HL-60 (cell line): ENCODE measurements around the gene SPTBN1.
"Not testable (repeated sequence)": the region's sequence is repeated elsewhere in the genome, so short reads cannot be mapped to it uniquely, and the experiment has no call there.

Experiments
- DNase-seq, 2 experiments: peaks; one replicate each; pipeline ENCODE4 v3.0.0-alpha.2; 2010 to 2020; ENCODE audit warnings: low read depth in 1 of 2, low spot score in 1 of 2
- H3K27ac ChIP-seq: fragments of 250-450 bp; sonication (Bioruptor Pico); replicated peaks from 2 replicates; pipeline ENCODE4 v1.5.1; 2020; ENCODE audit warnings: mild to moderate bottlenecking, moderate library complexity
- H3K27me3 ChIP-seq: fragments of 250-450 bp; sonication (Bioruptor Pico); 2 replicates; pipeline ENCODE4 v1.5.1; 2021; ENCODE audit warnings: mild to moderate bottlenecking, moderate library complexity; ENCODE audit not compliant: insufficient read depth, poor library complexity, severe bottlenecking
- H3K4me3 ChIP-seq: replicated peaks from 2 replicates; pipeline ENCODE4 v1.5.1; 2011; ENCODE audit warnings: mild to moderate bottlenecking, control low read depth, low read length; ENCODE audit not compliant: insufficient read depth
- GABPA ChIP-seq: IDR thresholded peaks from 2 replicates; pipeline ENCODE4 v1.6.1; 2012; ENCODE audit warnings: low read depth
- POLR2AphosphoS5 ChIP-seq: IDR thresholded peaks from 2 replicates; pipeline ENCODE4 v1.6.1; 2012; ENCODE audit warnings: low read depth
- SPI1 ChIP-seq: IDR thresholded peaks from 2 replicates; pipeline ENCODE4 v1.6.1; 2012; ENCODE audit warnings: low read depth, mild to moderate bottlenecking, borderline replicate concordance
- TF ChIP-seq, protein P1 (sequence below): IDR thresholded peaks from 2 replicates; pipeline ENCODE4 v1.6.1; 2012; ENCODE audit warnings: low read depth; ENCODE audit not compliant: insufficient replicate concordance
- TF ChIP-seq, protein P2 (sequence below): IDR thresholded peaks from one replicate; pipeline ENCODE4 v1.5.1; 2011; ENCODE audit warnings: low read length, control low read depth, inconsistent platforms; ENCODE audit not compliant: insufficient read depth

The SPTBN1 gene

DNA sequence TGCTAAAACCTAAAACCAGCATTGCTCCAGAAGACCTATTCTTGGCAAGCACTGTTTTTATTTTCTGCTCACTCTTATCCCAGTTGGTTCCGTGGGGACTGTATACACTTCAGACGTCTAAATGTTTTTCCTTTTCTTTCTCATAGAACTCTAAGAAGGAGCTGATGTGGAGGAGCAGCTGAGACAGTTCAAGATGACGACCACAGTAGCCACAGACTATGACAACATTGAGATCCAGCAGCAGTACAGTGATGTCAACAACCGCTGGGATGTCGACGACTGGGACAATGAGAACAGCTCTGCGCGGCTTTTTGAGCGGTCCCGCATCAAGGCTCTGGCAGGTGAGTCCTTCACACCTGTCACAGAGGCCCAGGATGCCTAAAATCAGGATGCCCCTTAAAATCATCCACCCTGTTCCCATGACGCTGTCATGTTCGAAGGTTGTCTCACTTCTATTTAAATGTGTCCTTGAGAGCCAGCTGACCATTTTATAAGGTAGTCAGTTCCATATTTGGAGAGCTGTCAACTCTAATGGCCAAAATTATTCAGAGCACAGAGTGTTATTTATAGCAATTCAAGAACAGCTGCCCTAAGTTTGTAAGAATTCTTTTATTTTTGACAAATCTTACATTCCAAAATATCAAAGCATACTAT is 70.2 kb downstream of the SPTBN1 start:
- no peak overlapping the region for H3K27ac ChIP-seq
- no peaks in the 10 kb centered on the region for H3K27me3 ChIP-seq
- DNase-seq, result no peak
- no peak overlapping the region for H3K4me3 ChIP-seq
- TF ChIP-seq POLR2AphosphoS5, result no peak
- TF ChIP-seq, protein P1, sequence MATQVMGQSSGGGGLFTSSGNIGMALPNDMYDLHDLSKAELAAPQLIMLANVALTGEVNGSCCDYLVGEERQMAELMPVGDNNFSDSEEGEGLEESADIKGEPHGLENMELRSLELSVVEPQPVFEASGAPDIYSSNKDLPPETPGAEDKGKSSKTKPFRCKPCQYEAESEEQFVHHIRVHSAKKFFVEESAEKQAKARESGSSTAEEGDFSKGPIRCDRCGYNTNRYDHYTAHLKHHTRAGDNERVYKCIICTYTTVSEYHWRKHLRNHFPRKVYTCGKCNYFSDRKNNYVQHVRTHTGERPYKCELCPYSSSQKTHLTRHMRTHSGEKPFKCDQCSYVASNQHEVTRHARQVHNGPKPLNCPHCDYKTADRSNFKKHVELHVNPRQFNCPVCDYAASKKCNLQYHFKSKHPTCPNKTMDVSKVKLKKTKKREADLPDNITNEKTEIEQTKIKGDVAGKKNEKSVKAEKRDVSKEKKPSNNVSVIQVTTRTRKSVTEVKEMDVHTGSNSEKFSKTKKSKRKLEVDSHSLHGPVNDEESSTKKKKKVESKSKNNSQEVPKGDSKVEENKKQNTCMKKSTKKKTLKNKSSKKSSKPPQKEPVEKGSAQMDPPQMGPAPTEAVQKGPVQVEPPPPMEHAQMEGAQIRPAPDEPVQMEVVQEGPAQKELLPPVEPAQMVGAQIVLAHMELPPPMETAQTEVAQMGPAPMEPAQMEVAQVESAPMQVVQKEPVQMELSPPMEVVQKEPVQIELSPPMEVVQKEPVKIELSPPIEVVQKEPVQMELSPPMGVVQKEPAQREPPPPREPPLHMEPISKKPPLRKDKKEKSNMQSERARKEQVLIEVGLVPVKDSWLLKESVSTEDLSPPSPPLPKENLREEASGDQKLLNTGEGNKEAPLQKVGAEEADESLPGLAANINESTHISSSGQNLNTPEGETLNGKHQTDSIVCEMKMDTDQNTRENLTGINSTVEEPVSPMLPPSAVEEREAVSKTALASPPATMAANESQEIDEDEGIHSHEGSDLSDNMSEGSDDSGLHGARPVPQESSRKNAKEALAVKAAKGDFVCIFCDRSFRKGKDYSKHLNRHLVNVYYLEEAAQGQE, result no peak
- TF ChIP-seq, protein P2, sequence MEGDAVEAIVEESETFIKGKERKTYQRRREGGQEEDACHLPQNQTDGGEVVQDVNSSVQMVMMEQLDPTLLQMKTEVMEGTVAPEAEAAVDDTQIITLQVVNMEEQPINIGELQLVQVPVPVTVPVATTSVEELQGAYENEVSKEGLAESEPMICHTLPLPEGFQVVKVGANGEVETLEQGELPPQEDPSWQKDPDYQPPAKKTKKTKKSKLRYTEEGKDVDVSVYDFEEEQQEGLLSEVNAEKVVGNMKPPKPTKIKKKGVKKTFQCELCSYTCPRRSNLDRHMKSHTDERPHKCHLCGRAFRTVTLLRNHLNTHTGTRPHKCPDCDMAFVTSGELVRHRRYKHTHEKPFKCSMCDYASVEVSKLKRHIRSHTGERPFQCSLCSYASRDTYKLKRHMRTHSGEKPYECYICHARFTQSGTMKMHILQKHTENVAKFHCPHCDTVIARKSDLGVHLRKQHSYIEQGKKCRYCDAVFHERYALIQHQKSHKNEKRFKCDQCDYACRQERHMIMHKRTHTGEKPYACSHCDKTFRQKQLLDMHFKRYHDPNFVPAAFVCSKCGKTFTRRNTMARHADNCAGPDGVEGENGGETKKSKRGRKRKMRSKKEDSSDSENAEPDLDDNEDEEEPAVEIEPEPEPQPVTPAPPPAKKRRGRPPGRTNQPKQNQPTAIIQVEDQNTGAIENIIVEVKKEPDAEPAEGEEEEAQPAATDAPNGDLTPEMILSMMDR, result no peak
- TF ChIP-seq SPI1, result no peak
- TF ChIP-seq GABPA, result no peak

DNA sequence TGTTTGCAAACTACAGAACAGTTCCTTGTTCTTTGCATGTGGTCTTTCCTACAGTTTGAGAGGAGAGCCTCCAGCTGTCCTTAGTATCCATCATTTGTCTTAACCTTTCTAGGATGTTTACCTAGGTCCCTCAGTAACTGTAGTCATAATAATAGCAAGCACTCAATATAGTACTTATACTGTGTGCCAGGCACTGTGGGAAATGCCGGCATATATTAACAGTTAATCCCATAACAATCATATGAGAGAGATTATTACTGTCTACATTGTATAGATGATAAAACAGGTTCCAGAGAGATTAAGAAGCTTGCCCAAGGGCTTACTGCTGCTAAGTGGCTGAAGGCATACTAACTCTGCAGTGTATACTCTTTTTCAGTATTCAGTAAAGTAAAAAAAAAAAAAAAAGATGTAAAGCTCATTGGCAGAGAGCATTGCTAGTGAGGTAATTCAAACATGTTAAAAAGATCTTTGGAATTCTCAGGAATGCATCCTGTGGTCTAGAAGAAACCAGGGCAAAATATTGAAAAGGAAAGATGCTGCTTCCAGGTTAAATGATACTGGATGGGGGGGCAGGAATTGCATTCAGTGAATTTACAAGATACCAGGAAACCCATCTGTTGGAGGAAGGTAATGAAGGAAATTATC is 72.3 kb downstream of the SPTBN1 start:
- H3K4me3 ChIP-seq, result no peak overlapping the region
- no peak for DNase-seq
- H3K27me3 ChIP-seq, result no peaks in the 10 kb centered on the region
- TF ChIP-seq, protein P1, result no peak
- no peak for TF ChIP-seq SPI1
- TF ChIP-seq GABPA, result no peak
- no peak for TF ChIP-seq POLR2AphosphoS5
- TF ChIP-seq, protein P2, result no peak
- H3K27ac ChIP-seq, result no peak overlapping the region

DNA sequence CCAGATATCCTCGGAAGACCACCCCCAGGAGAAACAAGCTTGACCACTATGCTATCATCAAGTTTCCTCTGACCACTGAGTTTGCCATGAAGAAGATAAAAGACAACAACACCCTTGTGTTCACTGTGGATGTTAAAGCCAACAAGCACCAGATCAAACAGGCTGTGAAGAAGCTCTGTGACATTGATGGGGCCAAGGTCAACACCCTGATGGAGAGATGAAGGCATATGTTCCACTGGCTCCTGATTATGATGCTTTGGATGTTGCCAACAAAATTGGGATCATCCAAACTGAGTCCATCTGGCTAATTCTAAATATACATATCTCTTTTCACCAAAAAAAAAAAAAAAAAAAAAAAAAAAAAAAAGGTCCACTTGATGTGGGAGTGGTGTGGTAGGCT is 73.4 kb downstream of the SPTBN1 start:
- not testable (repeated sequence) for DNase-seq, H3K27me3 ChIP-seq, H3K27ac ChIP-seq, H3K4me3 ChIP-seq

DNA sequence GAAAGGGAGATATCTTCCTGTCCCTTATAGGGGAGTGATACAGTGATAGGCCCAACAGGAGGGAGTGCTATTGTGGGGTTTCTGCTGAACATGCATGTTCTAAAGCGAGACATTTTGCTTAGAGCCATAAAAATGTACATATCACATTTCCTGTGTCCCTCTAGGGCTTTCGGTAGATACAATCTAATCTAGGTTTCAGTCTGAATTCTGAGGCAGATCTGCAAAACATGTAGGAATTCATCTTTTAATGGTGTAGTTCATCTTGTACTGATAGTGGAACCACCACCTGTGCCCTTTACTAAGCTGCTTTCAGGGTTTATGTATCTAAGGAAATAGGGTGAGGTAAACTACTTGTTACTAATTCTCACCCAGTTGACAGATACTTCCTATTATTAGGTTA is 73.8 kb downstream of the SPTBN1 start:
- Histone ChIP-seq H3K4me3 (no peak overlapping the region), H3K27me3 (no peaks in the 10 kb centered on the region), H3K27ac (no peak overlapping the region)
- TF ChIP-seq POLR2AphosphoS5 (no peak), GABPA (no peak), SPI1 (no peak)
- TF ChIP-seq, protein P1, result no peak
- TF ChIP-seq, protein P2, result no peak
- no peak for DNase-seq
